HCEC 1CT (cell line): Measurements from ENCODE around the gene BNC2.

Source experiments
- DNase-seq: peaks from one replicate; pipeline ENCODE4 v3.0.0-alpha.2; 2017

BNC2 gene

DNA sequence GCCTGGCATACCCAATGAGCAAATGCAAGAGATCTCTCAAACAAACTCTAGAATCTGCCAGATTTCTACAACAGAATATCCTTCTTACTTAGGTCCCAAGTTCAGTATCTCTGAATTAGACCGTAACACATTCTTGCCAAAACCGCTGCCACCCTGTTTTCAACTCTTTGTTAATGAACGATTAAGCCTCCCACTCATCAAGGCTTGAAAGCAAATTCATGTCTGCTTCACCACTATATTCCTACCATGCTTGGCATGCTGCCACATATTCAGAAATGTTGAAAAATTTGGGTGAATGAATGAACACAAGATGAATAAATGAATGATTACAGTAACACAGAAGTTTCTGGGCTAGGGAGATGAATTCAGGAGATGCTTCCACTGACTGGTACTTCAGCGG, 119.9 kb downstream of the BNC2 start:
- DNase-seq, result no peak

DNA sequence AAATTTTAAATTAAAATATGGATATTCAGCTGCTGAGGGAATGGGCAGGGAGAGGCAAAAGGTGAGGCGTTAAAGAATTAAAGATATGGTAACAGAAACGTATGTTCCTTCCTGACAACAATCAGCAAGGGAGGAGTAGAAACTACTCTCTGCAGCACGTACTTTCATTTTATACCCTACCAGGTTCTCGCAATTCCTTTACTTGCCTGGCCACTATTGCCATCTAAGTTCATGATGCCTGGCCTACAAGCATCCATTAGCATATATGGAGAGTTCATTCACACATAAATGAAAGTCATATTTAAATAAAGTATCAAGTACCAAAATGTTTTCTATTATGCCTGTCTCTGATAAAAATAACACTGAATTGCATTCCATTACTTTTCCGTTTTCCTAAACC, 125.1 kb downstream of the BNC2 start:
- DNase-seq, result no peak

DNA sequence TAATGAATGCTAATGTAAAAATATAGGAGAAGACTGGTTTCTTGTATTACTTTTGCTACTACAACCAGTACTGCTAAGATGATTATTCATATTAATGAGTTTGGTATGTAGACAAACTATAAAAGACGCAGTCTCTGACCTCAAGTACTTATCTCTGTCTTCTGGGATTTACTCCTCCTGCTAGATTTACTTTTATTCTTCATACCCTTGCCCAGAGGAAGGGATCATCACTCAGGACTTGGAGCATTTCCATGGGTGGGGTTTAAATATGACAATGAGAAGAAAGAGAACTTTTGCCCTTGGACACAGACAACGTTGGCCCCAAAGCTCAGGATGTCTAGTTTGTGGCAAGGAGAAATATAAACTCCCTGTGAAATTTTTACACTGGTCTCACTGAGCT, 126.1 kb downstream of the BNC2 start:
- peak; percentile 39 for DNase-seq

- DNase-seq, result no peak
These were observed 127.1 kb downstream of the BNC2 start for GRCh38 chr9:16743375-16743774.

DNA sequence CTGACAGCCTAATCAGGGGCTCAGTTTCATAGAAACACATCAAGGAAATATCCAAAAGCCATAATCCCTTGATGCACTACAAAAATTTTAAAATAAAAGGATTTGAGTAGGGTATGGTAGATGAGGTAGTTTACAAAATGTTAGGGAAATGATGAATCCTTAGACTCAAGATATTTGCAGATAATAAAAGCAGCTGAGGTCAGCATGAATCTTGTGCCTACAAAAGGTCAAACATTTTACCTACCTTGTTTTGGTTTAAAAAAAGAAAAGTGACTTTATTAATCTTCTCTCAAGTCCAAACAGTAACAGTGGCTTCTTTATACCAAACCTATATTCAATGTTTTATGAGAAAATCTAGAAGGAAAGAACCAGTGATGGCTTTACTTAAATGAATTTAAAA, 135.5 kb downstream of the BNC2 start:
- no peak for DNase-seq

GRCh38 chr9:16732546-16732945, 137.9 kb downstream of the BNC2 start:
- DNase-seq, result no peak

- DNase-seq, result no peak
These were observed 140.3 kb downstream of the BNC2 start for GRCh38 chr9:16730162-16730561.

- no peak for DNase-seq
These were observed 140.8 kb downstream of the BNC2 start for GRCh38 chr9:16729651-16730050.

DNA sequence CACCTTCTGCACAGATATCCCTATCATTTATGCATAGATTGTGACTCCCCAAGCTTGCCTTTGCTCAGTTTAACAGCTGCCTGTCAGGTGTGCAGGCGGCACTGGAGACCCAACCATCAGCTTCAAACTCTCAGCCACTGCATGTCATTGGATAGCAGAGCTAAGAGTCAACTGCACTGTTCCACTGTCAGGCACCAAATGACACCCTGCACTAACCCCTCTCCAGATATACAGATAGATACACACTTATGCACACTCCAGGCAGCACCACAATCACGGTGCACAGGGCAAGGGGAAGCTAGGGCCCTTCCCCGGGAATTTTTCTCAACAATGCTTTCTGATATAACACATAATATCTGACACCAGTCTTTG, 142.3 kb downstream of the BNC2 start:
- DNase-seq, result no peak

DNA sequence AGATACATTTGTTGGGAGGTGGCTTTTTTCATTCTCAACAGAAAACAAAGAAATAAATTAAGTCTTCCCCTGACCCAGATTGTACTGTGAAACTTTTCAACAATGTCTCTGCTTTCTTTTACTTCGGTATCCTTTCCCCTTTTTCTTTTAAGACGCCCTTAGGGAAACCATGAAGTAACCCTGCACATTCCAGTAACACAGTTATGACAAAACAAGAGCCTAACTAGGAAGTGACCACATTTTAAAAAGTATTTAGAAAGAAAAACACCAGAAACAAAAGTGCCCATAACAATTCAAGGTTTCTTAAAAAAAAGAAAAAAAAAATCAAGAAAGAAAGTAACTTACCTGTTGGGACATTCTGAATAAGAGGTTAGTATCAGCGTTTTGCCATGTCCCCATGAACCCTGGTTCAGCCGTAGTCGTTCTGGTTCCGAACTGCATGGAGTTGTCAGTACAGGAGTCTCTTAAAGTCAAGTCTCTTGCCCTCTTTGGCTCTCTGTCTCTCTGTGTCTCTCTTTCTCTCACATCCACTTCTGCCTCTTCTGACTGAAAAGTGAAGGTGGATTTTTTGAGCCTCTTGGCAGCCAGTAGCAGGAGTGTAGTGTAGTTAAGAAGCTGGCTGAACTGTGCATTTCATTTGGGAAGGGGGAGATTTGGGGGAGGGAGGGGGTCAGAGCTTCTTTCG, 142.9 kb downstream of the BNC2 start:
- peak; percentile 41 for DNase-seq

DNA sequence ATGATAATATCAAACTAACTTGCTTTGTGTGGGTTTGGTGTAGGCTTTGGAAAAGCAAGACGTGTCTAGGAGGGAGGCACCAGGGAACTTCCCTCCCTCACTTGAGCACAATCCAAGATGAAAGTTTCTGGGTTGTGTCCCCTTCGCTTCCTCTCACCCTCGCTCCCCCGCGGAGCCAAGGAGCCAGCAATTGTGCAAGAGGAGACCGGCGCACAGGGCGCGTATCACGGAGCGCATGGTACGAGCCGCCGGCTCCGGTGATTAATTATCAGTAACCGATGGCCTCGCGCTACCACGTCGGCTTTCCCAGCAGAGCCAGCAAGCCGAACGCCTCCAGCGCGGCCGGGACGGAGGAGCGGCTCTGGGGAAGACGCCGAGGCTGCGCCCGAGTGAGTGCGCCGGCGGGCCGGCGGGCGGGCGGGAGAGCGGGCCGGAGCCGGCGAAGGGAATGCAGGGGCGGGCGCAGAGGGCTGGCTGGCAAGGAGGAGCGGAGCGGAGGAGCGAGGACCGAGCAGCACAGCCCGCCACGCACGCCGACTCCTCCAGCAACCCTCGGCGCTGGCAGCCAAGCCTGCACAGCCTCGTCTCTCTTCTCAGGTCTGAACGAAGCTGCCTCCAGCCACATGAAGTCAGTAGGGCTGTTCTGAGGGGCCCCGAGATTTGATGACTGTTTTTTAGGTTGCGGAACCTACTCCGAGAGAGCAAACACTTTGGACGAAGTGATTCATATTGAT, 143.6 kb downstream of the BNC2 start:
- peak; percentile 85 for DNase-seq

DNA sequence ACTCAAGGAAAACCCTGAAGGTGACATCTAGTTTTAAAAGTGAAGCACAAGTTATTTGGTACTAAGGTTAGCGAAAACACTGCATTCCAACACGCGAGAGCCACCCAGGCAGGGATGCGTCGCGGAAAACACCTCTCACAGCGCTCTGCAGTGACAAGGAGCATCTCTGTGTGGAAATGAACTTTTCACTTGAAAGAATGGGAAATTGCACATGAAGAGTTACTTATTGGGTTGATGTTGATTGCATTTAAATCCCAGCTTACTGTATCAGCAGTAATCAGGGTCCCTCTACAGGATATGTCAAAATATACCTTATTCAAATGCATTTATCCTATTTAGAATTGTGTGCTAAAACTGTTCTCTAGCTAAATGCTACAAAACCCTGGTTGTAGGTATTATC, 144.4 kb downstream of the BNC2 start:
- DNase-seq, result peak; percentile 64

- no peak for DNase-seq
These were observed 145.4 kb downstream of the BNC2 start for GRCh38 chr9:16725066-16725465.

DNA sequence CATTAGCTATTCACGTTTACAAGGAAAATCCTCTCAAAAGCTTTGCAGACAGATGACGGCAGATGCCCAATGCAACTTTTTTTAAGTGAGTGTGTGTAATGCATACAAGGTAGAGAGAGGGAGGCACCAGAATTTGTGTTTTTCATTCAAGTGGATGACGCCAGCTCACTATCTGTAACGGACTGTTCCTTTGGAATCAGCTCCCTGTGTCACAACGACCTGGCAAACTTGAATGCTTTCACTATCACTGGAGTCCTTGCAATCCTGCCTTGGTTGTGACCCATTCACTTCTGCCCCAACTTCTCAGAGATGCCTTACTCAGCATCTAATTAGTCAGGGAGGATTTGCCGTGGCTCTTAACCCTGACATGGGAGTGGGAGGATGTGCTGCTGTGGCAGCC, 148.5 kb downstream of the BNC2 start:
- no peak for DNase-seq

DNA sequence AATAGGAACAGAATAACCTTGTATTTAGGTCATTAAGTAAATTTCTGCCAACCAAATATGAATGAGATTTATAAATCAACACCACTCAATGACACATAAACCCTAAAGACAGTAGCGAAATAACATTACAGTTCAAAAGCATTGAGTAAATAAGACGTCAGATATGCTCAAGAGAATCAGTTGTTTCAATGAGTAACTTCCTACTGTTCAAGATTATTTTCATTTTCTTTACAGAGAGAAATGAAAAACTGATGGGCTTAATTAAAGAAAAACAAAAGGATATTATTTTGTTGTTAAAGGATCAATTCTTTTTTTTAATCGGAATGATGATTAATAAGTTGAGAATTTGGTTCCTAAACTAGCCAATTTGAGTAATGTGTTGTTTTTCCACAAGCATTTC, 150.1 kb downstream of the BNC2 start:
- no peak for DNase-seq

DNA sequence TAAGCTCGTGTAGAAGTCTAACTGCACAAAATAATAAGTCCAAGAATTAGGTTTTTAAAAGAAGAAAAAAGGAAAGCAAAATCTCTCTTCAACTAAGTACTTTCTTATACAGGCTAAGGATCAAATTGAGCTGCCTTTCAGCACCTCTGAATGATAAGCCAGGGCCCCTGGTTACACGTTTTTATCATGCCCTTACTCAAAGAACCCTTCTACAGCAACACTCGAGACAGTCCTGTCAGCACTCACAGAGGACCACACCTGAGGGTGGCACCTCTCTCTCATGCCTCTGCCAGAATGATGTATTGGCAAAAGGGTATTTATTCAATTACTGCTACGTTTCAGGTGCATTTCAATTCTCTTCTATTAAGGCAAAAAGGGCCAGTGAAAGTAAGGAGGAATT, 150.5 kb downstream of the BNC2 start:
- DNase-seq, result no peak

- no peak for DNase-seq
These were observed 151.5 kb downstream of the BNC2 start for GRCh38 chr9:16718952-16719351.

DNA sequence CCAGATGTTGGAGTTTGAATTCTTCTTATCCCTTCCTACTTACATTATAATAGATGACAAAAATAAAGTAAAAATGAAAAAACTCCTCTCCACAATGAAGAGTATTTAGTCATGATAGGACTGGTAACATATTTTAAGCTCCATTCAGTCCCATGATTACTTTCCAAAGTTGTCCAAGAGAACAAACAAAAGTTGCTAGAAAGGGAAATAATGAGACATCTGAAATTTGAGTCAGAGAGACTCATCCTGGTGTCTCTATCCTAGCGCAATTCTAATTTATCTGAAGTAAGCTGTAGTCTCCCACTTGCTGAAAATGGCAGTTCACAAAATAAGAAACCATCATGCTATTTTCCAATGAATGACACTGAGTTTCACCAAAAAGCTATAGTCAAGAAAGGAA, 152.2 kb downstream of the BNC2 start:
- DNase-seq, result peak; percentile 21

DNA sequence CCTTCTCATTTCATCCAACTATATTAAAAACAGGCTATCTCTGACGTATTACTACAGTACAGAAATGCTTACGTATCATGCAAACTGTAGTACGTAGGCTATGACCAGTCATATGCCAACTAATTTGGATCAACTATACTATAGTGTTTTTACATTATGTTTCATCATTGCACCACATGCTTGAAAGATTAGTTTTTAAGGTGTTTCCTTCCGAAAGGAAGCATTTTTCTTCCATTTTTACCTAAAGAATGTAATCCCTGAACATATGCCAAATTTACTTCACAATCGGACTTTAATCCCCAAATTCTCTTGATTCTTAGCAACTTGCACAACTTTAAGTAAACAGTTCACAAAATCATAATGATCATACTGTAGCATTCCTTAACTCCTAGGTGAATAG, 153.9 kb downstream of the BNC2 start:
- no peak for DNase-seq

DNA sequence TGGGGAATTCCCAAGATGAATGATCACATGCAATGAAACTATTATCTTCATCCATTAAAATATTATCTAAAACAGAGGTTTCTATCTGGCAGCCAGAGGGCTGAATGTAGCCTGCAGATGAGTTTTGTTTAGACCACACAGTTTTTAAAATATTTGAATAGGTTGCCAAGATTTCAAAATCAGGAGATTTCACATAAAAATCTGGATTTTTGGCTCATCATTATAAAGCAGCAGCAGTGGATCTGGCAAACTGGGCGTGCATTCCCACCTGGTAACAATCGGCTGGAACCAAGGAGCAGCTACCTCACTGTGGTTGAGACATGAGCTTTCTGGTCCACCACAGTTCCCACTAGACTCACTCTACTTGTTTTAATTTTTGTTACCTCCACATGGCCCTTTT, 155.1 kb downstream of the BNC2 start:
- no peak for DNase-seq

DNA sequence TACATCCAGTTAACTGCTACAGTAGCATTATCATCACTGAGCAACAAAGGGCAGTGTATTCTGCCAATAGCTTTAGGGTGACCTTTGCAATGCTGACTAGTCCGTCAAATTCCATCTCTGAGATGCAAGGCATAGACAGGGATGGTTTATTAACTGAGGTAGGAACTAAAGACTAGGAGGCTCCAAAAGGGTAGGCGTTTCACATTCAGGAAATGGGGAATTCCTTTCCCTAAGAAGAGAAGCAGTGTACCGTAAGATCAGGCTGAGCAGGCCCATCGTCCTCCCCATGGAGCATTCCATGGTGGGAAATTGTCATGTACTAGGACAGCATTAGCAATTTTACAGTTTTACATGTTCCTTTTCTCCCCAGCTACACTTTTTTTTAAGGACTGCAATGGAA, 157.7 kb downstream of the BNC2 start:
- no peak for DNase-seq

- DNase-seq, result no peak
These were observed 159.6 kb downstream of the BNC2 start for GRCh38 chr9:16710888-16711287.

DNA sequence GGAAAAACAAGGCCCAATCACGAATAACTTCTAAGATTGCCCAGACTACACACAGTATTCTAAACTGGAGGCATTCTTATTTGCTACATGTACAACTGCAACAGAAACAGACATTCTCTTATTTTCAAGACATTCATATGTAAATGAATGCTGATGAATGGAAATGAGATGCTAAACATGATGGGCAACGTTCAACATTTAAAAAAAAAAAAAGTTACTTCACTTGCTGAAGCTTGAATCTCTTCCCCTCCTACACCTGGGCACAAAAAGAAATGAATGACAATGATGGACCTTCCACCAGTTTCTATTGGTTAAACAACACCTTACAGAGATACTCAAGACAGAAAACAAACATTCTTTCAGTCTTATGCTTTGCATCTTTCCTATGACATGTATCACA, 160.5 kb downstream of the BNC2 start:
- no peak for DNase-seq

DNA sequence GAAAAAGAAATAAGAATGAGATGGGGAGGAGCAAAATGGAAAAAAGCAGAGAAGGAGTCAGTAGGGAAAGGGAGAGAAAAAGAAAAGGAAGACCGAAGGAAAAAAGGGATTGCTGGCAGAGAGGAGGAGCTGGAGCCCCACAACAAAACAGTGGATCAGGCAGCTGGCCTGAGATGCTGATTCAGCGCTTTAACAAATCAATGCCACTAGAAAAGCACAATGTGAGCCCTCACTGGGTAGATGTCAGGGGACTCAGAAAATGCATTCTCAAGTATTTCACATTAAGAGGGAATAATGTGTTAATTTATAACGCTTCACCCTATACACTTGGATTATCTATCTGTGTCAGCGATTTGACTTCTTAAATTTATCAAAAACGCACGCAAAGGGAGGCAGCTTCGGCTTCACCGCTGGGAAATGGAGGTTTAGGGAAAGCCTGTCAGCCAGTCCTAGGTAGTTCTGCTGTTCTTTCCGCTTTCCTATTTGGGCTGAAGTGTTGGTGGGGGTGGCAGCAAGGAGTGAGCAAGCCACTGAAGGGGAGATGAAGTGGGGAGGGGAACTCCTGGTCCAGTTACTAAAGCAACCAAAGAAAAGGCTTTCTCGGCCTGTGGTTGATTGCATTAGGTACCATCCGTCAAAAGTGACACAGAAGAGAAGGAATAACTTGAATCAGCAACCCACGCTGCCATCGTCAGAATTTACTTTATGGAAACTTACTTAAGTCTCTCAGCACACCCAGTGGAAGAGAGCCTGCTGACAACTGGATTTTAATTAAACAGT, 161.6 kb downstream of the BNC2 start:
- DNase-seq, result no peak
